ENCODE measurements around the gene APBB2.

GRCh38 chr4:40991908-40992307, 222.4 kb downstream of the APBB2 start:
- TF ChIP-seq EZH2 (IDR thresholded peaks at IDR 0.05; ENCODE audit: insufficient read depth, poor library complexity, severe bottlenecking) (no peak), EZH2phosphoT487 (IDR thresholded peaks at IDR 0.05; ENCODE audit: insufficient read depth, low read depth) (no peak)
